HepG2 (cell line): Measurements from ENCODE around the gene CARMIL3. TPM values are rescaled to one million over a fixed set of nuclear protein-coding genes. Genes with fewer than 3 reads are reported as not detected.

ENCODE experiments used
- AGO1 ChIP-seq: fragments of 200-400 bp; formaldehyde crosslinking; IDR thresholded peaks from 2 replicates; pipeline ENCODE4 v1.6.1; 2017; ENCODE audit warnings: mild to moderate bottlenecking, low read depth, low read length, moderate library complexity; ENCODE audit not compliant: poor library complexity, severe bottlenecking
- ATRX ChIP-seq: sonication (generic); formaldehyde crosslinking; IDR thresholded peaks from 2 replicates; pipeline ENCODE4 v1.4.0; 2020; ENCODE audit warnings: missing genetic modification reagents, borderline replicate concordance
- BHLHE40 ChIP-seq: IDR thresholded peaks from 2 replicates; pipeline ENCODE4 v1.6.1; 2011; ENCODE audit warnings: low read length, improper control_type of control experiment
- DMAP1 ChIP-seq: IDR thresholded peaks from 2 replicates; pipeline ENCODE4 v1.6.1; 2016
- ETV5 ChIP-seq: IDR thresholded peaks from 2 replicates; pipeline ENCODE4 v1.6.1; 2018; ENCODE audit warnings: missing biosample characterization, missing genetic modification reagents, inconsistent platforms, borderline replicate concordance
- FOXA3 ChIP-seq: IDR thresholded peaks from 2 replicates; pipeline ENCODE4 v1.6.1; 2016; ENCODE audit warnings: missing genetic modification reagents, missing compliant biosample characterization
- HNF4G ChIP-seq, 2 experiments: sonication (generic) in 1 of 2; formaldehyde crosslinking in 1 of 2; IDR thresholded peaks; 2 replicates each; pipeline versions ENCODE4 v1.4.0 to v1.6.1; 2011 to 2020; ENCODE audit warnings: borderline replicate concordance in 2 of 2, low read depth in 2 of 2, mild to moderate bottlenecking in 2 of 2, low read length in 1 of 2, missing genetic modification reagents in 1 of 2, moderate library complexity in 1 of 2
- KDM1A ChIP-seq: IDR thresholded peaks from 2 replicates; pipeline ENCODE4 v1.6.1; 2016; ENCODE audit warnings: missing compliant biosample characterization
- KDM2A ChIP-seq: sonication (generic); formaldehyde crosslinking; IDR thresholded peaks from 2 replicates; pipeline ENCODE4 v1.4.0; 2020; ENCODE audit warnings: low read depth, missing genetic modification reagents, borderline replicate concordance
- MED1 ChIP-seq: sonication (generic); formaldehyde crosslinking; IDR thresholded peaks from 2 replicates; pipeline ENCODE4 v1.4.0; 2020; ENCODE audit warnings: missing genetic modification reagents
- MEF2D ChIP-seq: sonication (generic); formaldehyde crosslinking; IDR thresholded peaks from 2 replicates; pipeline ENCODE4 v1.5.1; 2020; ENCODE audit warnings: mild to moderate bottlenecking, missing genetic modification reagents
- NONO ChIP-seq, 2 experiments: fragments of 450-650 bp in 1 of 2; sonication (generic) in 1 of 2; formaldehyde crosslinking in 1 of 2; IDR thresholded peaks in 1 of 2; conservative IDR thresholded peaks in 1 of 2; 2 replicates each; pipeline versions ENCODE4 v1.6.1 to v1.8.0; 2017 to 2022; ENCODE audit warnings: mild to moderate bottlenecking in 1 of 2, missing genetic modification reagents in 1 of 2, moderate library complexity in 1 of 2
- PBX3 ChIP-seq: sonication (generic); formaldehyde crosslinking; IDR thresholded peaks from 2 replicates; pipeline ENCODE4 v1.8.1; 2023; ENCODE audit warnings: missing genetic modification reagents, inconsistent platforms, borderline replicate concordance
- PHF5A ChIP-seq: IDR thresholded peaks from one replicate; pipeline ENCODE4 v1.6.1; 2018; ENCODE audit warnings: low read depth, missing genetic modification reagents; ENCODE audit not compliant: unreplicated experiment
- PTBP1 ChIP-seq: fragments of 200-400 bp; formaldehyde crosslinking; IDR thresholded peaks from 2 replicates; pipeline ENCODE4 v1.6.1; 2018; ENCODE audit warnings: low read length, low read depth; ENCODE audit not compliant: poor library complexity, severe bottlenecking
- RAD51 ChIP-seq: fragments of 450-650 bp; IDR thresholded peaks from 2 replicates; pipeline ENCODE4 v1.6.1; 2016; ENCODE audit warnings: borderline replicate concordance
- RFXAP ChIP-seq: sonication (generic); formaldehyde crosslinking; IDR thresholded peaks from 2 replicates; pipeline ENCODE4 v1.4.0; 2020; ENCODE audit warnings: missing genetic modification reagents, borderline replicate concordance
- SCMH1 ChIP-seq: sonication (generic); formaldehyde crosslinking; IDR thresholded peaks from 2 replicates; pipeline ENCODE4 v1.9.0; 2021; ENCODE audit warnings: missing genetic modification reagents, mild to moderate bottlenecking, borderline replicate concordance
- THAP9 ChIP-seq: sonication (generic); formaldehyde crosslinking; IDR thresholded peaks from 2 replicates; pipeline ENCODE4; 2020; ENCODE audit warnings: missing genetic modification reagents, mild to moderate bottlenecking, borderline replicate concordance
- ZBTB34 ChIP-seq: sonication (generic); formaldehyde crosslinking; IDR thresholded peaks from 2 replicates; pipeline ENCODE4 v1.8.0; 2022; ENCODE audit warnings: mild to moderate bottlenecking, missing genetic modification reagents
- ZKSCAN1 ChIP-seq: fragments of 150-350 bp; IDR thresholded peaks from 2 replicates; pipeline ENCODE4 v1.6.1; 2014; ENCODE audit warnings: low read length
- ZNF432 ChIP-seq: sonication (generic); formaldehyde crosslinking; IDR thresholded peaks from 2 replicates; pipeline ENCODE4 v1.5.0; 2020; ENCODE audit warnings: missing genetic modification reagents, mild to moderate bottlenecking, borderline replicate concordance
- ZNF782 ChIP-seq: sonication (generic); formaldehyde crosslinking; IDR thresholded peaks from 2 replicates; pipeline ENCODE4 v1.4.0; 2020; ENCODE audit warnings: missing genetic modification reagents, mild to moderate bottlenecking, borderline replicate concordance
- ZSCAN9 ChIP-seq: IDR thresholded peaks from 2 replicates; pipeline ENCODE4 v1.6.1; 2016; ENCODE audit warnings: borderline replicate concordance
- polyA plus RNA-seq, 8 experiments: library from polyadenylated mRNA; depleted of rRNA in 3 of 8; stranded (reverse) in 7 of 8; unstranded in 1 of 8; fragments of >200 nt; fragmentation: Illumina TruSeq in 4 of 8; extraction: Trizol in 4 of 8; gene quantifications; 2 replicates each; pipeline versions ENCODE4 v1.2.1 to v1.2.3, GENCODE V29; 2011 to 2016; ENCODE audit warnings: low read depth in 4 of 8, missing spikeins in 1 of 8, mixed read lengths in 1 of 8; ENCODE audit not compliant: insufficient read depth in 1 of 8
- total RNA-seq, 5 experiments: library from RNA; depleted of rRNA; stranded (reverse); fragments of >200 nt; fragmentation: Illumina TruSeq; extraction: Trizol; gene quantifications; 2 replicates each; pipeline ENCODE4 v1.2.3, GENCODE V29; 2016; ENCODE audit warnings: low read depth in 1 of 5

Gene CARMIL3
- total and polyA plus RNA-seq, 2 of the 13 experiments (the other 11 are each of a cell fraction or from before 2014, with no cell fraction given): 0.27 to 0.55 TPM

GRCh38 chr14:24114532-24115421, 63.0 kb downstream of the CARMIL3 start, which contains the start of the genes DCAF11 and NRL (continued):
- TF ChIP-seq ETV5 (CRISPR knock-in tag): peak; percentile 88
- TF ChIP-seq BHLHE40: peak; percentile 77
- no peak for TF ChIP-seq ZKSCAN1
- TF ChIP-seq ATRX (CRISPR knock-in tag): peak; percentile 39; the same call in 1 of the 2 replicates
- TF ChIP-seq ZNF432 (CRISPR knock-in tag): no peak
- TF ChIP-seq AGO1: peak; percentile 87
- TF ChIP-seq KDM1A (CRISPR knock-in tag): peak; percentile 83; the same call in 1 of the 2 replicates
- TF ChIP-seq ZBTB34 (CRISPR knock-in tag): peak; percentile 78; the same call in 1 of the 2 replicates
- TF ChIP-seq FOXA3: peak; percentile 94
- TF ChIP-seq KDM2A (CRISPR knock-in tag): peak; percentile 99
- no peak for TF ChIP-seq PHF5A (CRISPR knock-in tag)
- peak; percentile 97 for TF ChIP-seq MEF2D (CRISPR knock-in tag)
- no peak for TF ChIP-seq SCMH1 (CRISPR knock-in tag)
- TF ChIP-seq RFXAP (CRISPR knock-in tag): peak; percentile 98
- TF ChIP-seq NONO (IDR thresholded peaks at IDR 0.05): no peak
- TF ChIP-seq NONO (CRISPR knock-in tag; conservative IDR thresholded peaks at IDR 0.05): no peak
- TF ChIP-seq HNF4G (IDR thresholded peaks at IDR 0.05; ENCODE audit: borderline replicate concordance, low read depth, low read length): peak; percentile 49; the same call in 1 of the 2 replicates
- TF ChIP-seq HNF4G (CRISPR knock-in tag; IDR thresholded peaks at IDR 0.05; ENCODE audit: borderline replicate concordance, low read depth): peak; percentile 68
- peak; percentile 95 for TF ChIP-seq ZSCAN9 (CRISPR knock-in tag)
- peak; percentile 88; the same call in 1 of the 2 replicates for TF ChIP-seq THAP9
- peak; percentile 90 for TF ChIP-seq MED1 (CRISPR knock-in tag)
- peak; percentile 93 for TF ChIP-seq RAD51
- TF ChIP-seq DMAP1 (CRISPR knock-in tag): peak; percentile 100
- peak; percentile 91 for TF ChIP-seq ZNF782 (CRISPR knock-in tag)
- TF ChIP-seq PTBP1: peak; percentile 99
- peak; percentile 86; the same call in 1 of the 2 replicates for TF ChIP-seq PBX3
